Measurements from ENCODE around the gene TMEM17. TPM values are rescaled to one million over a fixed set of nuclear protein-coding genes. Genes with fewer than 3 reads are reported as not detected.

The TMEM17 gene
- total and polyA plus RNA-seq, 2 of the 13 experiments (the other 11 are each of a cell fraction or from before 2014, with no cell fraction given): 0.22 to 0.50 TPM

DNA sequence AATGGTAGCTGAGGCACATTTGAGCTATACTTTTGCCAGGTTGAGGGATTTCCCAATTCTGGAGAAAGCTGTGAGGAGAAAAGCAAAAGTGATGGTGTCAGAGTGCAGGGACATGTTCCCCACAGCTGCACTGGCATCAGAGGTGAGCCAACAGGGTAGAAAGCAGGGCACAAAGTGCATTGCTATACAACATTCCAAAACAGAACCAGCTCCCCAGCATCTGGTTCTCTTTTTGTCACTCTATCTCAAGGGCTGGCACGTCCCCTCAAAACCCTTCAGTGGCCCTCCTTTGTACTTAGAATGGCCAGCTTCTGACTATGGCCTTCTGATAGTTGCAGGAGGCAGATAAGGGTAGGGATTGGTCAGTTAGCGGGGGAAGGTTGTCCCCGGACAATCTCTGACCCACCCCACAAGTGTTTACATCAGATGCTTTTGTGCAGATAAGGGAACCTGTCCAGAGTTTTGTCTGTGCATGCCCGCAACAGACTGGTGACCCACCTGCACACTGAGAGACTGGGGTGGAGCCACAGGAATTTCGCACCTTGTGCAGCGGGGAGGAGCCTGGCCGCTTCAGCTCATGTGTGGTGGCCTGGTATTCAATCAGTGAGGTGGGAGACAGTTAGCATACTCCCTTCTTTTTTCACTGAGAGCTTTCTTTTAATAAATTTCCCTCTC, 31.0 kb upstream of the TMEM17 start (continued):
- TF ChIP-seq, protein P1, sequence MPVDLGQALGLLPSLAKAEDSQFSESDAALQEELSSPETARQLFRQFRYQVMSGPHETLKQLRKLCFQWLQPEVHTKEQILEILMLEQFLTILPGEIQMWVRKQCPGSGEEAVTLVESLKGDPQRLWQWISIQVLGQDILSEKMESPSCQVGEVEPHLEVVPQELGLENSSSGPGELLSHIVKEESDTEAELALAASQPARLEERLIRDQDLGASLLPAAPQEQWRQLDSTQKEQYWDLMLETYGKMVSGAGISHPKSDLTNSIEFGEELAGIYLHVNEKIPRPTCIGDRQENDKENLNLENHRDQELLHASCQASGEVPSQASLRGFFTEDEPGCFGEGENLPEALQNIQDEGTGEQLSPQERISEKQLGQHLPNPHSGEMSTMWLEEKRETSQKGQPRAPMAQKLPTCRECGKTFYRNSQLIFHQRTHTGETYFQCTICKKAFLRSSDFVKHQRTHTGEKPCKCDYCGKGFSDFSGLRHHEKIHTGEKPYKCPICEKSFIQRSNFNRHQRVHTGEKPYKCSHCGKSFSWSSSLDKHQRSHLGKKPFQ (CRISPR knock-in tag; IDR thresholded peaks at IDR 0.05; ENCODE audit: insufficient replicate concordance): no peak
- TF ChIP-seq HDAC6 (IDR thresholded peaks at IDR 0.05; ENCODE audit: low read depth, low read length) (no peak), ZNF263 (CRISPR knock-in tag; IDR thresholded peaks at IDR 0.05) (peak; percentile 75), ZMYM4 (CRISPR knock-in tag; IDR thresholded peaks at IDR 0.05) (peak; percentile 88), STAT5B (CRISPR knock-in tag; IDR thresholded peaks at IDR 0.05) (no peak), FOSL2 (CRISPR knock-in tag; IDR thresholded peaks at IDR 0.05) (0 out of 2 replicates have a peak, but pooled peaks have one; percentile 22), ZNF557 (CRISPR knock-in tag; IDR thresholded peaks at IDR 0.05) (no peak)
- TF ChIP-seq, protein P2, sequence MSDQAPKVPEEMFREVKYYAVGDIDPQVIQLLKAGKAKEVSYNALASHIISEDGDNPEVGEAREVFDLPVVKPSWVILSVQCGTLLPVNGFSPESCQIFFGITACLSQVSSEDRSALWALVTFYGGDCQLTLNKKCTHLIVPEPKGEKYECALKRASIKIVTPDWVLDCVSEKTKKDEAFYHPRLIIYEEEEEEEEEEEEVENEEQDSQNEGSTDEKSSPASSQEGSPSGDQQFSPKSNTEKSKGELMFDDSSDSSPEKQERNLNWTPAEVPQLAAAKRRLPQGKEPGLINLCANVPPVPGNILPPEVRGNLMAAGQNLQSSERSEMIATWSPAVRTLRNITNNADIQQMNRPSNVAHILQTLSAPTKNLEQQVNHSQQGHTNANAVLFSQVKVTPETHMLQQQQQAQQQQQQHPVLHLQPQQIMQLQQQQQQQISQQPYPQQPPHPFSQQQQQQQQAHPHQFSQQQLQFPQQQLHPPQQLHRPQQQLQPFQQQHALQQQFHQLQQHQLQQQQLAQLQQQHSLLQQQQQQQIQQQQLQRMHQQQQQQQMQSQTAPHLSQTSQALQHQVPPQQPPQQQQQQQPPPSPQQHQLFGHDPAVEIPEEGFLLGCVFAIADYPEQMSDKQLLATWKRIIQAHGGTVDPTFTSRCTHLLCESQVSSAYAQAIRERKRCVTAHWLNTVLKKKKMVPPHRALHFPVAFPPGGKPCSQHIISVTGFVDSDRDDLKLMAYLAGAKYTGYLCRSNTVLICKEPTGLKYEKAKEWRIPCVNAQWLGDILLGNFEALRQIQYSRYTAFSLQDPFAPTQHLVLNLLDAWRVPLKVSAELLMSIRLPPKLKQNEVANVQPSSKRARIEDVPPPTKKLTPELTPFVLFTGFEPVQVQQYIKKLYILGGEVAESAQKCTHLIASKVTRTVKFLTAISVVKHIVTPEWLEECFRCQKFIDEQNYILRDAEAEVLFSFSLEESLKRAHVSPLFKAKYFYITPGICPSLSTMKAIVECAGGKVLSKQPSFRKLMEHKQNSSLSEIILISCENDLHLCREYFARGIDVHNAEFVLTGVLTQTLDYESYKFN (CRISPR knock-in tag; conservative IDR thresholded peaks at IDR 0.05): peak; percentile 37; the same call in 1 of the 2 replicates
